ENCODE data around the gene CDK7. TPM values are rescaled to one million over a fixed set of nuclear protein-coding genes. Genes with fewer than 3 reads are reported as not detected.
"Not testable (repeated sequence)": the region's sequence is repeated elsewhere in the genome, so short reads cannot be mapped to it uniquely, and the experiment has no call there.

CDK7 gene
- total and polyA plus RNA-seq, 4 donors: 6.9 to 15.0 (median 7.9) TPM

GRCh38 chr5:69255940-69256339 is 21.3 kb downstream of the CDK7 start:
- not testable (repeated sequence) for H3K4me1 ChIP-seq (ENCODE audit: control insufficient read depth in 4 of 4, insufficient read depth in 4 of 4, low read length in 3 of 4); H3K9me3 ChIP-seq (ENCODE audit: control insufficient read depth in 4 of 4, low read length in 3 of 4); H3K4me3 ChIP-seq (ENCODE audit: low read depth in 1 of 3, low read length in 3 of 3); H3K9ac ChIP-seq (ENCODE audit: low read depth in 1 of 2, low read length in 2 of 2); H3K27ac ChIP-seq (ENCODE audit: low read depth in 1 of 2, low read length in 2 of 2); DNase-seq (ENCODE audit: low spot score); H3K27me3 ChIP-seq (ENCODE audit: control insufficient read depth in 4 of 4, insufficient read depth in 4 of 4, low read length in 3 of 4)
- 98% methylated on average over 4 of the region's 4 CpGs for WGBS
- H3K36me3 ChIP-seq (ENCODE audit: control insufficient read depth in 4 of 4, insufficient read depth in 3 of 4, low read depth in 1 of 4, low read length in 3 of 4): peaks cover 5 to 25% (median 15%) of the 10 kb centered on the region in 4 donors

GRCh38 chr5:69257577-69257976 is 22.9 kb downstream of the CDK7 start:
- no peak for TF ChIP-seq MAX (IDR thresholded peaks at IDR 0.05)
- TF ChIP-seq GABPA (IDR thresholded peaks at IDR 0.05 in 1 of 2, conservative IDR thresholded peaks at IDR 0.05 in 1 of 2): no peak
- TF ChIP-seq ATF3 (IDR thresholded peaks at IDR 0.05): no peak
- TF ChIP-seq TAF1 (conservative IDR thresholded peaks at IDR 0.05): no peak
- TF ChIP-seq JUND (IDR thresholded peaks at IDR 0.05): no peak
- no peak for TF ChIP-seq REST (IDR thresholded peaks at IDR 0.05)
- TF ChIP-seq FOXA2 (IDR thresholded peaks at IDR 0.05): no peak
- TF ChIP-seq NR2F2 (IDR thresholded peaks at IDR 0.05): no peak
- TF ChIP-seq YY1 (IDR thresholded peaks at IDR 0.05): no peak
- TF ChIP-seq EGR1 (IDR thresholded peaks at IDR 0.05; ENCODE audit: low read depth in 2 of 2): no peak
- TF ChIP-seq RAD21 (IDR thresholded peaks at IDR 0.05): no peak
- TF ChIP-seq CTCF (IDR thresholded peaks at IDR 0.05; ENCODE audit: low read depth, low read length, missing input control): no peak
- no peak for TF ChIP-seq HNF4A (conservative IDR thresholded peaks at IDR 0.05)
- TF ChIP-seq SP1 (IDR thresholded peaks at IDR 0.05): no peak
- no peak for TF ChIP-seq HNF4G (IDR thresholded peaks at IDR 0.05)
- no peak for TF ChIP-seq ZBTB33 (IDR thresholded peaks at IDR 0.05)
- no peak for TF ChIP-seq RXRA (IDR thresholded peaks at IDR 0.05)
- peaks cover 5 to 31% (median 20%) of the 10 kb centered on the region in 4 donors for H3K36me3 ChIP-seq (ENCODE audit: control insufficient read depth in 4 of 4, insufficient read depth in 3 of 4, low read depth in 1 of 4, low read length in 3 of 4)
- WGBS: 92% methylated on average over 1 of the region's 1 CpG
- no peak for DNase-seq (ENCODE audit: low spot score)
- H3K9me3 ChIP-seq (ENCODE audit: control insufficient read depth in 4 of 4, low read length in 3 of 4): no peaks in the 10 kb centered on the region
- no peaks in the 10 kb centered on the region for H3K4me1 ChIP-seq (ENCODE audit: control insufficient read depth in 4 of 4, insufficient read depth in 4 of 4, low read length in 3 of 4)
- no peak overlapping the region for H3K4me3 ChIP-seq (ENCODE audit: low read depth in 1 of 3, low read length in 3 of 3)
- H3K27me3 ChIP-seq (ENCODE audit: control insufficient read depth in 4 of 4, insufficient read depth in 4 of 4, low read length in 3 of 4): no peaks in the 10 kb centered on the region
- no peak overlapping the region for H3K9ac ChIP-seq (ENCODE audit: low read depth in 1 of 2, low read length in 2 of 2)
- no peak overlapping the region for H3K27ac ChIP-seq (ENCODE audit: low read depth in 1 of 2, low read length in 2 of 2)

Measured in liver (tissue), 9 donors.